CD4-positive, alpha-beta memory T cell (primary cell): Measurements from ENCODE around the gene DNAJB1. TPM values are rescaled to one million over a fixed set of nuclear protein-coding genes. Genes with fewer than 3 reads are reported as not detected.

ENCODE experiments used
- CTCF ChIA-PET: fragments of 350-600 bp; sonication (Branson Sonifier 250); formaldehyde crosslinking; loops from one replicate; lab custom pipeline; 2021; ENCODE audit warnings: inconsistent platforms; ENCODE audit not compliant: partially characterized antibody; lab: Charles Lee
- POLR2A ChIA-PET: fragments of 350-600 bp; sonication (Branson Sonifier 250); formaldehyde crosslinking; loops from one replicate; lab custom pipeline; 2021; ENCODE audit not compliant: partially characterized antibody; lab: Charles Lee
- DNase-seq, 5 donors: peaks; one replicate each; pipeline versions ENCODE4 v3.0.0 to v3.0.0-alpha.2; 2020 to 2022; ENCODE audit warnings: mixed read lengths in 1 of 5
- H3K27ac ChIP-seq: one replicate; pipeline ENCODE4 v1.7.0; 2013; ENCODE audit warnings: low read depth, low read length
- H3K27me3 ChIP-seq: 2 replicates; pipeline ENCODE4 v1.7.0; 2013; ENCODE audit warnings: mild to moderate bottlenecking, low read length, moderate library complexity; ENCODE audit not compliant: insufficient read depth
- H3K36me3 ChIP-seq: 2 replicates; pipeline ENCODE4 v1.7.0; 2013; ENCODE audit warnings: mild to moderate bottlenecking, low read length, moderate library complexity; ENCODE audit not compliant: insufficient read depth
- H3K4me1 ChIP-seq: 2 replicates; pipeline ENCODE4 v1.7.0; 2013; ENCODE audit warnings: mild to moderate bottlenecking, low read length, moderate library complexity; ENCODE audit not compliant: insufficient read depth
- H3K4me3 ChIP-seq, 2 donors: one replicate each; pipeline ENCODE4 v1.7.0; 2013; ENCODE audit warnings: low read length in 2 of 2, mild to moderate bottlenecking in 1 of 2
- H3K9me3 ChIP-seq, 2 donors: one replicate each; pipeline ENCODE4 v1.7.0; 2013; ENCODE audit warnings: low read length in 2 of 2, control low read depth in 1 of 2; ENCODE audit not compliant: control insufficient read depth in 1 of 2
- H3K27ac Mint-ChIP-seq, 7 donors: one replicate each; pipeline ENCODE4 v1.8.0; 2020 to 2021; ENCODE audit warnings: mixed read lengths in 7 of 7, mild to moderate bottlenecking in 6 of 7, inconsistent platforms in 3 of 7, moderate library complexity in 3 of 7
- H3K27me3 Mint-ChIP-seq, 2 donors: one replicate each; pipeline ENCODE4 v1.8.0; 2020 to 2021; ENCODE audit warnings: mixed read lengths in 2 of 2
- H3K36me3 Mint-ChIP-seq, 2 donors: one replicate each; pipeline ENCODE4 v1.8.0; 2020 to 2021; ENCODE audit warnings: mixed read lengths in 2 of 2, inconsistent platforms in 1 of 2, mild to moderate bottlenecking in 1 of 2
- H3K4me1 Mint-ChIP-seq, 4 donors: one replicate each; pipeline ENCODE4 v1.8.0; 2020 to 2021; ENCODE audit warnings: mixed read lengths in 4 of 4, mild to moderate bottlenecking in 1 of 4
- H3K4me3 Mint-ChIP-seq, 8 donors: one replicate each; pipeline ENCODE4 v1.8.0; 2020 to 2021; ENCODE audit warnings: mixed read lengths in 8 of 8, mild to moderate bottlenecking in 7 of 8, moderate library complexity in 6 of 8, inconsistent platforms in 3 of 8
- H3K9me3 Mint-ChIP-seq, 8 donors: one replicate each; pipeline ENCODE4 v1.8.0; 2020 to 2021; ENCODE audit warnings: mixed read lengths in 8 of 8, mild to moderate bottlenecking in 5 of 8, inconsistent platforms in 3 of 8, moderate library complexity in 1 of 8
- intact Hi-C: fragments of 100-400 bp; cut with micrococcal nuclease; formaldehyde crosslinking; loops from one replicate; pipeline ENCODE4 v1.15.1; 2023
- polyA plus RNA-seq, 2 donors: library from polyadenylated mRNA; unstranded; fragments of 300-500 nt; fragmentation: Illumina TruSeq; gene quantifications; one replicate each; pipeline ENCODE4 v1.2.3, GENCODE V29; 2021
- total RNA-seq, 2 experiments: library from RNA; stranded (reverse); gene quantifications; one replicate each; pipeline ENCODE4 v1.2.3, GENCODE V29; 2021

DNAJB1 gene
- total and polyA plus RNA-seq, 4 experiments from 2014 or later: 122 to 824 (median 223) TPM

DNA sequence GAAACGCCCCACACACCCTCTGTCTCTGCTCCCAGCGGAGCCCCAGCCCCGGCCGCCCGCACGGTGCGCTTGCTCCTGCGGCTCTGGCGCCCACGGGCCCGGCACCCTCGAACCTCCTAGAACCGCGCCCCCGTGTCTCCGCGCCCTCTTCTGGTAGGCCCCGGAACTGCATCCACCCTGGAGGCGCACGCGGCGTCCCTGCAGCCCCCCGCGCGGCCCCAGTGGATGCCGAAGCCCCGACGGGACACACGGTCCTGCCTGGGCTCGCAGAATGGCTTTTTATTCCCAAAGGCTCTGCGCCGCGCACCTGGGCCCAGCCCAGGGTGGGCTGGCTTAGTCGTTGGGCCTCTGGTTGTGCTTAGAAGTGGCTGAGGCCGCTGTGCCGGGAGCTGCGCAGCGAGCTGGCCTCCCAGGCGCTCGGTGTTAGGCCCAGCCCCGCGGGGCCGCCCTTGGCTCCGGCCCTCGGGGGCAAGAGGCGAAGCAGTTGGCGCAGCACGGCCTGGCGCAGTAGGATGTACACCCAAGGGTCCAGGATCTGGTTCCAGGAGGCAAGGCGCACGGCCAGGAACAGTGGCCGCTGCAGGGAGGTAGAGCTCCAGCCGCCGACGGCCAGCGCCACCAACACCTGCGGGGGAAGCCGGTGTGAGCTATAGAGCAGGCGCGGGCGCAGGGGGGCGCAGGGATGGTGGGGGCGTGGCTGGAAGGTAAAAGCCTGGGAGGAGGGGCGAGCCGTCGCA lies 45.8 kb downstream of the DNAJB1 start:
- Mint-ChIP-seq H3K36me3 (peaks cover 21 to 33% of the 10 kb centered on the region in 2 donors), H3K27me3 (peaks cover 7 to 20% of the 10 kb centered on the region in 2 donors), H3K9me3 (no peaks in the 10 kb centered on the region), H3K4me1 (peaks cover 14 to 35% (median 25%) of the 10 kb centered on the region in 4 donors), H3K4me3 (peak overlapping the region in 7 of 8 donors; percentile 25 to 76 (median 61)), H3K27ac (no peak overlapping the region)
- H3K4me3 ChIP-seq: peak overlapping the region in 1 of 2 donors; percentile 19
- no peak overlapping the region for H3K27ac ChIP-seq
- ChIA-PET POLR2A (interaction anchor here (0.8 to 2.6 kb wide), 13 partner anchors 8 to 443 kb away, joined by 3 to 17 read pairs (median 5); partner anchors contain the start of genes ADGRE5, ASF1B, DDX39A and DNAJB1), CTCF (interaction anchor here (0.7 to 2.6 kb wide), 21 partner anchors 8 to 593 kb away, joined by 3 to 28 read pairs (median 4); partner anchors contain the start of genes ADGRE5, ASF1B, DDX39A and PKN1)
- intact Hi-C loops: loop anchor here (1.0 to 5.0 kb wide), 3 partner anchors 40 to 111 kb away; partner anchors contain the start of gene DDX39A
- peak; percentile 78 to 84 (median 79) for DNase-seq
- H3K27me3 ChIP-seq: peaks cover 14% of the 10 kb centered on the region
- H3K36me3 ChIP-seq: peaks cover 24% of the 10 kb centered on the region
- H3K4me1 ChIP-seq: peaks cover 36% of the 10 kb centered on the region
- no peaks in the 10 kb centered on the region for H3K9me3 ChIP-seq

GRCh38 chr19:14471436-14472187 lies 46.6 kb downstream of the DNAJB1 start:
- Histone ChIP-seq H3K4me1 (peaks cover 36% of the 10 kb centered on the region), H3K9me3 (no peaks in the 10 kb centered on the region), H3K36me3 (peaks cover 28% of the 10 kb centered on the region), H3K4me3 (no peak overlapping the region), H3K27ac (no peak overlapping the region), H3K27me3 (peaks cover 14% of the 10 kb centered on the region)
- peaks cover 13 to 33% (median 23%) of the 10 kb centered on the region in 4 donors for H3K4me1 Mint-ChIP-seq
- H3K9me3 Mint-ChIP-seq: no peaks in the 10 kb centered on the region
- no peak overlapping the region for H3K27ac Mint-ChIP-seq
- no peak for DNase-seq
- POLR2A ChIA-PET: interaction anchor here (0.9 to 2.6 kb wide), 9 partner anchors 9 to 58 kb away, joined by 3 to 17 read pairs (median 6); partner anchors contain the start of genes DDX39A, DNAJB1, PKN1 and TECR
- CTCF ChIA-PET: interaction anchor here (1.0 to 2.6 kb wide), 16 partner anchors 9 to 592 kb away, joined by 3 to 28 read pairs (median 4); partner anchors contain the start of genes ASF1B, DDX39A and PKN1
- intact Hi-C loops: loop anchor here (1.0 to 5.0 kb wide), 3 partner anchors 39 to 110 kb away; partner anchors contain the start of gene DDX39A
- peaks cover 7 to 19% of the 10 kb centered on the region in 2 donors for H3K27me3 Mint-ChIP-seq
- peaks cover 18 to 31% of the 10 kb centered on the region in 2 donors for H3K36me3 Mint-ChIP-seq
- H3K4me3 Mint-ChIP-seq: peak overlapping the region in 2 of 8 donors; percentile 41 to 52

DNA sequence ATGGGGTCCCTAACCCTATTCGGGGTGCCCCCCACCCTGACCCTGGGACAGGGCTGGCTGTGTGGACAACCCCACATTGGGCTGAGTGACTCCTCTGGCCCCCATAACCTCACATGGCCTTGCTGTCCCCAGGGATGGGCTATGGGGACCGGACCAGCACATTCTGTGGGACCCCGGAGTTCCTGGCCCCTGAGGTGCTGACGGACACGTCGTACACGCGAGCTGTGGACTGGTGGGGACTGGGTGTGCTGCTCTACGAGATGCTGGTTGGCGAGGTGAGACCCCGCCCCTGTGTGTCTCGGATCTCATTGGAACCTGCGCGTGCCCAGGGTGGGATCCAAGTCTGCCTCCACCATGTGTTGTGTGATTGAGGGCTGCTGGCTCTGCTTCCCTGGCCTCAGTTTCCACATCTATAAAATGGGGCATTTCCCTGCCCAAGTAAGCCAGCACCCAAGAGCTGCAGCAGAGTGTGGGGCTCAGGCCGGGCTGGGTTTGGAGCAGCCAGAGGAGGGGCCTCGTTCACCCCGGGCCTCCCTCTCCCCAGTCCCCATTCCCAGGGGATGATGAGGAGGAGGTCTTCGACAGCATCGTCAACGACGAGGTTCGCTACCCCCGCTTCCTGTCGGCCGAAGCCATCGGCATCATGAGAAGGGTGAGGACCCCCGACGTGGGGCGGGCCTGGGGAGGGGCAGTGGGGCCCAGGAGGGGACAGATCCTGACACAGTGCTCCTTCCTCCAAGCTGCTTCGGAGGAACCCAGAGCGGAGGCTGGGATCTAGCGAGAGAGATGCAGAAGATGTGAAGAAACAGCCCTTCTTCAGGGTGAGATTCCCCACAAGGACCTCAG lies 47.9 kb downstream of the DNAJB1 start:
- H3K4me1 ChIP-seq: peaks cover 26% of the 10 kb centered on the region
- no peak overlapping the region for H3K4me3 ChIP-seq
- peaks cover 14% of the 10 kb centered on the region for H3K27me3 ChIP-seq
- peaks cover 15 to 34% of the 10 kb centered on the region in 2 donors for H3K36me3 Mint-ChIP-seq
- H3K9me3 ChIP-seq: no peaks in the 10 kb centered on the region
- peaks cover 34% of the 10 kb centered on the region for H3K36me3 ChIP-seq
- peak overlapping the region in 1 of 8 donors; percentile 42 for H3K4me3 Mint-ChIP-seq
- no peaks in the 10 kb centered on the region for H3K9me3 Mint-ChIP-seq
- ChIA-PET POLR2A (no interaction called here), CTCF (interaction anchor here (0.6 to 1.1 kb wide), 2 partner anchors 86 to 108 kb away, joined by 3 read pairs; no protein-coding TSS in a partner anchor)
- no peak overlapping the region for H3K27ac Mint-ChIP-seq
- intact Hi-C loops: loop anchor here (5.0 kb wide), 1 partner anchor 53 kb away; the partner anchor contains the start of gene DDX39A
- H3K4me1 Mint-ChIP-seq: peaks cover 9 to 20% (median 14%) of the 10 kb centered on the region in 4 donors
- H3K27me3 Mint-ChIP-seq: peaks cover 7 to 13% of the 10 kb centered on the region in 2 donors
- DNase-seq: no peak
- no peak overlapping the region for H3K27ac ChIP-seq

- Histone ChIP-seq H3K27me3 (peaks cover 2% of the 10 kb centered on the region), H3K4me1 (peaks cover 12% of the 10 kb centered on the region), H3K4me3 (no peak overlapping the region), H3K9me3 (no peaks in the 10 kb centered on the region), H3K36me3 (peaks cover 52% of the 10 kb centered on the region), H3K27ac (no peak overlapping the region)
- H3K4me1 Mint-ChIP-seq: peaks cover 0 to 7% (median 4%) of the 10 kb centered on the region in 4 donors
- no peak overlapping the region for H3K4me3 Mint-ChIP-seq
- intact Hi-C loops: no loop called here
- H3K9me3 Mint-ChIP-seq: no peaks in the 10 kb centered on the region
- ChIA-PET CTCF (interaction anchor here (0.8 to 2.8 kb wide), 7 partner anchors 8 to 331 kb away, joined by 3 to 23 read pairs (median 4); partner anchors contain the start of gene ASF1B), POLR2A (no interaction called here)
- no peak for DNase-seq
- H3K27ac Mint-ChIP-seq: peak overlapping the region in 1 of 7 donors; percentile 53
- H3K36me3 Mint-ChIP-seq: peaks cover 22 to 53% of the 10 kb centered on the region in 2 donors
- peaks cover under 1 to 3% of the 10 kb centered on the region in 2 donors for H3K27me3 Mint-ChIP-seq
Observed at GRCh38 chr19:14467816-14468215, 50.4 kb downstream of the DNAJB1 start.

DNA sequence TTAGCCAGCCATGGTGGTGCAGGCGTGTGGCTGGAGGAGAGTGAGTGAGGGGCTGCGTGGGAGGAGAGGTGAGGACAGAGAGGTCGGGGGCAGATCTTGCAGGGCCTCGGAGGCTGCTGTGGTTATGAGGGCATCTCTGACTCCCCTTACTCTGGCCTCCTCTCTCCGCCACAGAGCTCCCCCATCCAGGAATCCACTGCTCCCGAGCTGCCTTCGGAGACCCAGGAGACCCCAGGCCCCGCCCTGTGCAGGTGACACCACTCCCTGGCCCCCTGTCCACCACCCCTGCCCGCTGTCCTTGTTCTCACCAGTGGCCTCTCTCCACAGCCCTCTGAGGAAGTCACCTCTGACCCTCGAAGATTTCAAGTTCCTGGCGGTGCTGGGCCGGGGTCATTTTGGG lies 50.8 kb downstream of the DNAJB1 start:
- H3K4me3 Mint-ChIP-seq: no peak overlapping the region
- intact Hi-C loops: no loop called here
- DNase-seq: no peak
- no peak overlapping the region for H3K27ac Mint-ChIP-seq
- ChIA-PET POLR2A (no interaction called here), CTCF (interaction anchor here (1.2 to 2.8 kb wide), 4 partner anchors 12 to 331 kb away, joined by 3 to 23 read pairs (median 6); partner anchors contain the start of gene ASF1B)
- no peaks in the 10 kb centered on the region for H3K27me3 Mint-ChIP-seq
- no peak overlapping the region for H3K4me3 ChIP-seq
- H3K4me1 Mint-ChIP-seq: peaks cover 0 to 5% (median 1%) of the 10 kb centered on the region in 4 donors
- H3K27ac ChIP-seq: no peak overlapping the region
- peaks cover 26 to 57% of the 10 kb centered on the region in 2 donors for H3K36me3 Mint-ChIP-seq
- peaks cover 52% of the 10 kb centered on the region for H3K36me3 ChIP-seq
- H3K9me3 Mint-ChIP-seq: no peaks in the 10 kb centered on the region
- H3K27me3 ChIP-seq: no peaks in the 10 kb centered on the region
- peaks cover 7% of the 10 kb centered on the region for H3K4me1 ChIP-seq
- H3K9me3 ChIP-seq: no peaks in the 10 kb centered on the region
